ENCODE data around the gene OR2H2. TPM values are rescaled to one million over a fixed set of nuclear protein-coding genes. Genes with fewer than 3 reads are reported as not detected.

OR2H2 gene
- total RNA-seq, 1 donor from 2014 or later = not detected

DNA sequence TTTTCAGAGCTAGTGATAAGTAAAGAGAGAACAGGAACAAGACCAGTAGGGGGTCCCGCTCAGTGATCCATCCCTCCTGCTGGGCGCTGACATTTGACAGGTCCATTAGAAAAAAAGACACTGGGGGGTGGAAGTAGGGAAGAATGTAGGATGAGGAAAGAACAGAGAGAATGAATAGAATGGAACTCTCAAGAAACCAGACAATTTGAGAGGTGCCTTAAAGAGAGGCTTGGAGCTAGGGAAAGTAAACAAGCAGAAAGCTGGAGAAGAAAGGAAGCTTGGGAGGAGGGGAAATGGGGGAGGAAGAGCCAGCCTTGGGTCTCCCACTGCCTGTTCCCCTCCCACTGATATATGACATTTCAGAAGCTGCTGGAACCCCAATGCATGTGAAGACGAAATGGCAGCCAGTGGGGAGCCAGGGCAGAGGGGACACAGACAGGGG is 39.6 kb downstream of the OR2H2 start:
- Histone ChIP-seq H3K4me1 (ENCODE audit: insufficient read depth, low read length) (peaks cover 37% of the 10 kb centered on the region), H3K9ac (ENCODE audit: low read length) (no peak overlapping the region), H3K36me3 (ENCODE audit: insufficient read depth, low read length) (peaks cover 28% of the 10 kb centered on the region), H4K20me1 (ENCODE audit: insufficient read depth, low read length) (peaks cover 40% of the 10 kb centered on the region), H2AFZ (ENCODE audit: low read depth, low read length) (no peak overlapping the region), H3K27me3 (ENCODE audit: insufficient read depth, low read length) (no peaks in the 10 kb centered on the region), H3K79me2 (ENCODE audit: insufficient read depth, low read length) (peaks cover 15% of the 10 kb centered on the region), H3K9me3 (ENCODE audit: insufficient read depth, low read depth, low read length) (no peaks in the 10 kb centered on the region), H3K27ac (ENCODE audit: low read depth, low read length) (no peak overlapping the region), H3K4me2 (ENCODE audit: low read length) (peak overlapping the region; percentile 42), H3K4me3 (ENCODE audit: insufficient read depth, low read depth, low read length) (no peak overlapping the region)
- Mint-ChIP-seq H3K4me1 (ENCODE audit: low read depth, unreplicated experiment) (peaks cover 42% of the 10 kb centered on the region), H3K27ac (ENCODE audit: unreplicated experiment) (no peak overlapping the region), H3K4me3 (ENCODE audit: unreplicated experiment) (no peak overlapping the region), H3K27me3 (ENCODE audit: low read depth, unreplicated experiment) (no peaks in the 10 kb centered on the region), H3K36me3 (ENCODE audit: low read depth, unreplicated experiment) (peaks cover 38% of the 10 kb centered on the region), H3K9me3 (ENCODE audit: unreplicated experiment) (no peaks in the 10 kb centered on the region)
- FAIRE-seq (no peak), DNase-seq (ENCODE audit: low read depth) (no peak)
- TF ChIP-seq, protein P1, sequence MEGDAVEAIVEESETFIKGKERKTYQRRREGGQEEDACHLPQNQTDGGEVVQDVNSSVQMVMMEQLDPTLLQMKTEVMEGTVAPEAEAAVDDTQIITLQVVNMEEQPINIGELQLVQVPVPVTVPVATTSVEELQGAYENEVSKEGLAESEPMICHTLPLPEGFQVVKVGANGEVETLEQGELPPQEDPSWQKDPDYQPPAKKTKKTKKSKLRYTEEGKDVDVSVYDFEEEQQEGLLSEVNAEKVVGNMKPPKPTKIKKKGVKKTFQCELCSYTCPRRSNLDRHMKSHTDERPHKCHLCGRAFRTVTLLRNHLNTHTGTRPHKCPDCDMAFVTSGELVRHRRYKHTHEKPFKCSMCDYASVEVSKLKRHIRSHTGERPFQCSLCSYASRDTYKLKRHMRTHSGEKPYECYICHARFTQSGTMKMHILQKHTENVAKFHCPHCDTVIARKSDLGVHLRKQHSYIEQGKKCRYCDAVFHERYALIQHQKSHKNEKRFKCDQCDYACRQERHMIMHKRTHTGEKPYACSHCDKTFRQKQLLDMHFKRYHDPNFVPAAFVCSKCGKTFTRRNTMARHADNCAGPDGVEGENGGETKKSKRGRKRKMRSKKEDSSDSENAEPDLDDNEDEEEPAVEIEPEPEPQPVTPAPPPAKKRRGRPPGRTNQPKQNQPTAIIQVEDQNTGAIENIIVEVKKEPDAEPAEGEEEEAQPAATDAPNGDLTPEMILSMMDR (IDR thresholded peaks at IDR 0.05; ENCODE audit: insufficient read depth, low read depth, low read length) = no peak
- TF ChIP-seq EZH2 (IDR thresholded peaks at IDR 0.05; ENCODE audit: insufficient read depth, low read length) = no peak

DNA sequence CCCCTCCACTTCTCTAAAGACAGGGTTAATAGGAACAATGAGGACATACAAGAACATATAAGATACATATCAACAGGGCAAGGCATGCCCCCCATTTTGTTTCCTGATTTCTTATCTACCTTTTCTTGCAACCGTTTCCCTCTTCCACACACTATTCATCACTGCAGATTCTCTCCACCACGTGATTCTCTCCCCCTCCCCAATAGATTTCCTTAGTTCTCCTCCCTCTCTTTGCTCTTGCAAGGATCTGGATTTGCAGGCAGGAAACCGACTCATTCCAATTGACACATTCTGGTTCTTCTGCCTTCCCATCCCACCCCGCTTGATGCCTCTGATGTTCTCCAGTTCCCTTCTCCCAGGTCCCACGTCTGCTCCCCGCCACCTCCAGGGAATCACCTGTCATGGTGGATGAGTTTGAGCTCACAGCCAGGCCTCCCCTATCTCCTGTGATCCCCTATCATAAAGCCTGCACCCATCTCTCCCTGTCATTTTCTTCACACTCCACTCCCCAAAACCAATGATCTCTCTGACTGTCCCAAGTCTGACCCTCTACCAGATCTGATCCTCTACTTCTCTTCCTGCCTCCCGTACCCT is 40.5 kb downstream of the OR2H2 start:
- no peak for FAIRE-seq
- Histone ChIP-seq H3K9ac (ENCODE audit: low read length) (no peak overlapping the region), H3K4me2 (ENCODE audit: low read length) (peak overlapping the region; percentile 100), H3K79me2 (ENCODE audit: insufficient read depth, low read length) (peaks cover 17% of the 10 kb centered on the region), H3K4me3 (ENCODE audit: insufficient read depth, low read depth, low read length) (no peak overlapping the region), H3K4me1 (ENCODE audit: insufficient read depth, low read length) (peaks cover 35% of the 10 kb centered on the region), H3K36me3 (ENCODE audit: insufficient read depth, low read length) (peaks cover 23% of the 10 kb centered on the region), H4K20me1 (ENCODE audit: insufficient read depth, low read length) (peaks cover 48% of the 10 kb centered on the region), H3K27ac (ENCODE audit: low read depth, low read length) (no peak overlapping the region), H3K9me3 (ENCODE audit: insufficient read depth, low read depth, low read length) (no peaks in the 10 kb centered on the region), H3K27me3 (ENCODE audit: insufficient read depth, low read length) (no peaks in the 10 kb centered on the region), H2AFZ (ENCODE audit: low read depth, low read length) (no peak overlapping the region)
- DNase-seq (ENCODE audit: low read depth) = no peak
- Mint-ChIP-seq H3K9me3 (ENCODE audit: unreplicated experiment) (no peaks in the 10 kb centered on the region), H3K27me3 (ENCODE audit: low read depth, unreplicated experiment) (no peaks in the 10 kb centered on the region), H3K4me3 (ENCODE audit: unreplicated experiment) (peak overlapping the region; percentile 89), H3K4me1 (ENCODE audit: low read depth, unreplicated experiment) (peaks cover 43% of the 10 kb centered on the region), H3K36me3 (ENCODE audit: low read depth, unreplicated experiment) (peaks cover 35% of the 10 kb centered on the region), H3K27ac (ENCODE audit: unreplicated experiment) (peak overlapping the region; percentile 1)
- no peak for TF ChIP-seq EZH2 (IDR thresholded peaks at IDR 0.05; ENCODE audit: insufficient read depth, low read length)
- TF ChIP-seq, protein P1 (IDR thresholded peaks at IDR 0.05; ENCODE audit: insufficient read depth, low read depth, low read length) = no peak
